OCI-LY7 (cell line): ENCODE results near the gene TICAM1. TPM values are rescaled to one million over a fixed set of nuclear protein-coding genes. Genes with fewer than 3 reads are reported as not detected.

Experiments used
- BruUV-seq: library from RNA; stranded (reverse); fragments of 400-500 nt; replicated peaks from 2 replicates; lab custom pipeline; 2021; lab: Mats Ljungman, UMichigan
- CTCF ChIA-PET: fragments of 300-600 bp; sonication (Branson Sonifier 250); formaldehyde crosslinking; loops from one replicate; lab custom pipeline; 2022; ENCODE audit warnings: antibody characterized with exemption; ENCODE audit not compliant: unreplicated experiment; lab: Charles Lee
- POLR2A ChIA-PET: fragments of 300-600 bp; sonication (Branson Sonifier 250); formaldehyde crosslinking; loops from one replicate; lab custom pipeline; 2022; ENCODE audit warnings: antibody characterized with exemption; lab: Charles Lee
- DNase-seq: peaks from one replicate; pipeline ENCODE4 v3.0.0-alpha.2; 2015; ENCODE audit warnings: low spot score
- H2AFZ ChIP-seq: fragments of 200-600 bp; sonication (generic), shearing (Covaris generic); 2 replicates; pipeline ENCODE4 v1.6.1; 2014; ENCODE audit warnings: mild to moderate bottlenecking, antibody characterized with exemption, low read length, moderate library complexity
- H3K27ac ChIP-seq: fragments of 200-600 bp; sonication (generic); 2 replicates; pipeline ENCODE4 v1.5.1; 2014; ENCODE audit warnings: mixed run types, low read depth, mild to moderate bottlenecking, moderate library complexity, low read length, inconsistent platforms; ENCODE audit not compliant: poor library complexity, severe bottlenecking
- H3K36me3 ChIP-seq: fragments of 200-600 bp; sonication (generic); 2 replicates; pipeline ENCODE4 v1.6.1; 2014; ENCODE audit warnings: mild to moderate bottlenecking, antibody characterized with exemption, low read length, moderate library complexity, mixed read lengths; ENCODE audit not compliant: insufficient read depth
- H3K4me1 ChIP-seq: fragments of 200-600 bp; sonication (generic); 2 replicates; pipeline ENCODE4 v1.5.1; 2014; ENCODE audit warnings: mild to moderate bottlenecking, low read length; ENCODE audit not compliant: insufficient read depth, poor library complexity, severe bottlenecking
- H3K4me2 ChIP-seq: fragments of 200-600 bp; sonication (generic); 2 replicates; pipeline ENCODE4 v1.6.1; 2014; ENCODE audit warnings: mild to moderate bottlenecking, low read length
- H3K4me3 ChIP-seq: fragments of 200-600 bp; sonication (generic); 2 replicates; pipeline ENCODE4 v1.5.1; 2014; ENCODE audit warnings: mild to moderate bottlenecking, low read depth, low read length; ENCODE audit not compliant: poor library complexity, severe bottlenecking
- H3K79me2 ChIP-seq: fragments of 200-600 bp; sonication (generic); 2 replicates; pipeline ENCODE4 v1.6.1; 2016; ENCODE audit warnings: low read depth, mild to moderate bottlenecking, low read length, moderate library complexity, mixed read lengths; ENCODE audit not compliant: insufficient read depth
- H3K9me2 ChIP-seq: fragments of 200-600 bp; sonication (generic); 2 replicates; pipeline ENCODE4 v1.6.1; 2016; ENCODE audit warnings: mild to moderate bottlenecking, low read length, mixed read lengths; ENCODE audit not compliant: insufficient read depth
- H3K9me3 ChIP-seq: fragments of 200-600 bp; sonication (generic); 2 replicates; pipeline ENCODE4 v1.6.1; 2014; ENCODE audit warnings: mild to moderate bottlenecking, mixed run types, low read length, mixed read lengths
- H4K20me1 ChIP-seq: fragments of 200-600 bp; sonication (generic); 2 replicates; pipeline ENCODE4 v1.6.1; 2014; ENCODE audit warnings: mild to moderate bottlenecking, antibody characterized with exemption, low read length, moderate library complexity, mixed read lengths; ENCODE audit not compliant: insufficient read depth
- EZH2phosphoT487 ChIP-seq: fragments of 200-600 bp; sonication (generic); IDR thresholded peaks from 2 replicates; pipeline ENCODE4 v1.6.1; 2018; ENCODE audit warnings: low read depth, borderline replicate concordance, mild to moderate bottlenecking, mixed run types, antibody characterized with exemption, low read length, moderate library complexity, mixed read lengths
- intact Hi-C: fragments of 100-400 bp; cut with micrococcal nuclease; formaldehyde crosslinking; loops from one replicate; pipeline ENCODE4 v1.10.0; 2022; ENCODE audit not compliant: unreplicated experiment
- total RNA-seq, 2 experiments: library from RNA; depleted of rRNA in 1 of 2; stranded (reverse); fragments of >200 nt in 1 of 2; shearing (Covaris generic) in 1 of 2; gene quantifications; 2 replicates each; pipeline ENCODE4 v1.2.3, GENCODE V29; 2014 to 2022
- TF ChIP-seq, protein P1 (sequence below): fragments of 200-600 bp; sonication (generic); conservative IDR thresholded peaks from 2 replicates; pipeline ENCODE4 v1.5.1; 2014; ENCODE audit warnings: mild to moderate bottlenecking, antibody characterized with exemption, low read length, moderate library complexity, mixed read lengths

Gene TICAM1
- total RNA-seq, 2 experiments from 2014 or later, result 6.8 to 26.7 TPM

DNA sequence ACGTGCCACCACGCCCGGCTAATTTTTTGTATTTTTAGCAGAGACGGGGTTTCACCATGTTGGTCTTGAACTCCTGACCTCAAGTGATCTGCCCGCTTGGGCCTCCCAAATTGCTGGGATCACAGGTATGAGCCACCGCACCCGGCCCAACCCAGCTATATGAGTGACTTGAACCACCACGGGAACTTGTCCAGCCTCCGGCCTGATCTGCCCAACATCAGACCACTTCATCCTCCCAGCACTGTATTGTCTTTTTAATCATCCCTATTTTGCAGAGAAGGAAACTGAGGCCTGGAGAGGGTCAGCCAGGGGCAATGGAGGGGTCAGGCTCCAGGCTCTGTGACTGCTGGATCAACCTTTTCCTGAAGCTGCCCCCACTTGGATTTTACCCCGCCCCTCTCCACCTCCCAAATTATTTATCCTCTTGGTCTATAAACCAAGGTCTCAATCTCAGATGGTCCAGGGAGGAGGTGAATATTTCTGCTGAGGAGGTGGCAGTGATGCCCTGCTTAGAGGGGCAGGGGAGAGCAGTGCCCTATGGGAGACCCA lies 36.8 kb upstream of the TICAM1 start:
- peak overlapping the region; percentile 31; the same call in 1 of the 2 replicates for H2AFZ ChIP-seq
- no peak for TF ChIP-seq EZH2phosphoT487
- TF ChIP-seq, protein P1, sequence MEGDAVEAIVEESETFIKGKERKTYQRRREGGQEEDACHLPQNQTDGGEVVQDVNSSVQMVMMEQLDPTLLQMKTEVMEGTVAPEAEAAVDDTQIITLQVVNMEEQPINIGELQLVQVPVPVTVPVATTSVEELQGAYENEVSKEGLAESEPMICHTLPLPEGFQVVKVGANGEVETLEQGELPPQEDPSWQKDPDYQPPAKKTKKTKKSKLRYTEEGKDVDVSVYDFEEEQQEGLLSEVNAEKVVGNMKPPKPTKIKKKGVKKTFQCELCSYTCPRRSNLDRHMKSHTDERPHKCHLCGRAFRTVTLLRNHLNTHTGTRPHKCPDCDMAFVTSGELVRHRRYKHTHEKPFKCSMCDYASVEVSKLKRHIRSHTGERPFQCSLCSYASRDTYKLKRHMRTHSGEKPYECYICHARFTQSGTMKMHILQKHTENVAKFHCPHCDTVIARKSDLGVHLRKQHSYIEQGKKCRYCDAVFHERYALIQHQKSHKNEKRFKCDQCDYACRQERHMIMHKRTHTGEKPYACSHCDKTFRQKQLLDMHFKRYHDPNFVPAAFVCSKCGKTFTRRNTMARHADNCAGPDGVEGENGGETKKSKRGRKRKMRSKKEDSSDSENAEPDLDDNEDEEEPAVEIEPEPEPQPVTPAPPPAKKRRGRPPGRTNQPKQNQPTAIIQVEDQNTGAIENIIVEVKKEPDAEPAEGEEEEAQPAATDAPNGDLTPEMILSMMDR, result no peak
- H3K4me3 ChIP-seq, result peak overlapping the region; percentile 78

DNA sequence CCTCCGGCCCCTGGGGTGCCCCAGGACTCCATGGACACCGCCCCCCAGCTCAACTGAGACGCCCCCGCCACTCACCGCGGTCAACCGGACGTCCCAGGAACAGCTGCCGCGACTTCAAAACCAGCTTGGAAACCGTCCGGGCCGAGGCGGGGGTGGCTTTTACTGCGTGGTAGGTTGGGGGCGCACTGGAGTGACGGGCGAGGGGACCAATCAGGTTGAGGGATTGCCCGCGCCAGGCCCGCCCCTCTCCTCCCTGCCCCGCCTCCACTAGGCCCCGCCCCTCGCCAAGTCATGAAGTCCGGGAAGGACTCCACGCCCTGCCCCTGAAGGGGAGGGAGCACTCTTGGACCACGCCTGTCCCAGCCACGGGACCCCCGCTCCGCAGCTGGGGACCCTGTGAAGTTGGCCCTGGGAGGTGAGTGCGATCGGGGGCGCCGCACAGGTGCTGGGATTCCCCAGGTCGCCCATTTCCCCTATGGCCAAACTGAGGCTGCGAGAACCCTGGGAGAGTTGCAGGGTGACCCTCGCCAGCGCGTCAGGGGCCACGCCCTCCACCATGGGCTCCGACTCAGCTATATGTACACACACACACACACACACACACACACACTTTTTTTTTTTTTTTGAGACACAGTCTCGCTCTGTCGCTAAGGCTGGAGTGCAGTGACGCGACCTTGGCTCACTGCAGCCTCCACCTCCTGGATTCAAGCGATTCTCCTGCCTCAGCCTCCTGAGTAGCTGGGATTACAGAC lies 36.2 kb upstream of the TICAM1 start, which contains the start of gene PLIN3:
TSS of gene PLIN3 (minus strand) at position 134 of the 752 bp plus-strand sequence. CDS start 6,273 bp downstream, outside the sequence.
- Histone ChIP-seq H3K4me1 (peaks cover 51% of the 10 kb centered on the region), H3K36me3 (peaks cover 8% of the 10 kb centered on the region), H4K20me1 (no peaks in the 10 kb centered on the region), H3K9me3 (no peaks in the 10 kb centered on the region), H2AFZ (peak within 1 kb of the TSS; percentile 31; the same call in 1 of the 2 replicates), H3K4me2 (peak within 1 kb of the TSS; percentile 92), H3K27ac (peak within 1 kb of the TSS; percentile 63), H3K79me2 (peaks cover 34% of the 10 kb centered on the region), H3K9me2 (no peaks in the 10 kb centered on the region), H3K4me3 (peak within 1 kb of the TSS; percentile 78)
- ChIA-PET POLR2A (interaction anchor here (0.6 to 1.8 kb wide), 4 partner anchors 8 to 735 kb away, joined by 3 read pairs; no protein-coding TSS in a partner anchor), CTCF (interaction anchor here (0.6 to 0.7 kb wide), 2 partner anchors 74 to 76 kb away, joined by 3 read pairs; partner anchors contain the start of gene FEM1A)
- no peak for TF ChIP-seq EZH2phosphoT487
- TF ChIP-seq, protein P1, result no peak
- intact Hi-C loops, result loop anchor here (10.0 kb wide), 1 partner anchor 97 kb away; the partner anchor contains the start of gene KDM4B
- BruUV-seq, result no TSS peak
- DNase-seq, result peak; percentile 95

More for the DNA sequence above, 36.8 kb upstream of the TICAM1 start:
- peak overlapping the region; percentile 63 for H3K27ac ChIP-seq
- ChIA-PET CTCF (interaction anchor here (0.7 to 1.0 kb wide), 2 partner anchors 17 to 73 kb away, joined by 3 read pairs; no protein-coding TSS in a partner anchor), POLR2A (interaction anchor here (1.8 kb wide), 1 partner anchor 7 kb away, joined by 3 read pairs; no protein-coding TSS in a partner anchor)
- H3K79me2 ChIP-seq, result peaks cover 27% of the 10 kb centered on the region
- no TSS peak for BruUV-seq
- no peak for DNase-seq
- no peaks in the 10 kb centered on the region for H3K9me2 ChIP-seq
- H3K4me2 ChIP-seq, result peak overlapping the region; percentile 92
- H3K36me3 ChIP-seq, result peaks cover 7% of the 10 kb centered on the region
- H3K4me1 ChIP-seq, result peaks cover 47% of the 10 kb centered on the region
- intact Hi-C loops, result loop anchor here (10.0 kb wide), 1 partner anchor 96 kb away; the partner anchor contains the start of gene KDM4B
- H3K9me3 ChIP-seq, result no peaks in the 10 kb centered on the region
- no peaks in the 10 kb centered on the region for H4K20me1 ChIP-seq
